Osteocyte (in vitro differentiated cells): Measurements from ENCODE around the gene ARHGAP24. TPM values are rescaled to one million over a fixed set of nuclear protein-coding genes. Genes with fewer than 3 reads are reported as not detected.
A peak's percentile ranks its signal among the peaks of the same experiment; 100 is the strongest.

Experiments used
- DNase-seq: peaks from one replicate; pipeline ENCODE4 v3.0.0; 2021; ENCODE audit warnings: mixed read lengths; ENCODE audit not compliant: unreplicated experiment; ENCODE audit errors: extremely low spot score
- H3K27ac Mint-ChIP-seq: one replicate; pipeline ENCODE4 v1.8.0; 2021; ENCODE audit warnings: mild to moderate bottlenecking, mixed read lengths; ENCODE audit not compliant: unreplicated experiment
- H3K27me3 Mint-ChIP-seq: one replicate; pipeline ENCODE4 v1.8.0; 2021; ENCODE audit warnings: mixed read lengths; ENCODE audit not compliant: unreplicated experiment
- H3K36me3 Mint-ChIP-seq: one replicate; pipeline ENCODE4 v1.8.0; 2021; ENCODE audit warnings: mixed read lengths; ENCODE audit not compliant: unreplicated experiment
- H3K4me1 Mint-ChIP-seq: one replicate; pipeline ENCODE4 v1.8.0; 2021; ENCODE audit warnings: mixed read lengths; ENCODE audit not compliant: unreplicated experiment
- H3K4me3 Mint-ChIP-seq: one replicate; pipeline ENCODE4 v1.8.0; 2021; ENCODE audit warnings: mild to moderate bottlenecking, moderate library complexity, mixed read lengths; ENCODE audit not compliant: unreplicated experiment
- H3K9me3 Mint-ChIP-seq: one replicate; pipeline ENCODE4 v1.8.0; 2021; ENCODE audit warnings: mixed read lengths; ENCODE audit not compliant: unreplicated experiment
- total RNA-seq: library from RNA; stranded (reverse); gene quantifications from 2 replicates; pipeline ENCODE4 v1.2.1, GENCODE V29; 2021
- TF ChIP-seq, protein P1 (sequence below): fragments of 200-600 bp; sonication (generic); IDR thresholded peaks from 2 replicates; pipeline ENCODE4 v1.5.0; 2021; ENCODE audit warnings: antibody characterized with exemption, mild to moderate bottlenecking, moderate library complexity

Gene ARHGAP24
- total RNA-seq, 1 donor from 2014 or later, result 29.3 TPM

GRCh38 chr4:85741921-85742591 lies 267.1 kb downstream of the ARHGAP24 start:
- DNase-seq, result no peak
- H3K4me1 Mint-ChIP-seq, result peaks cover 22% of the 10 kb centered on the region
- TF ChIP-seq, protein P1, sequence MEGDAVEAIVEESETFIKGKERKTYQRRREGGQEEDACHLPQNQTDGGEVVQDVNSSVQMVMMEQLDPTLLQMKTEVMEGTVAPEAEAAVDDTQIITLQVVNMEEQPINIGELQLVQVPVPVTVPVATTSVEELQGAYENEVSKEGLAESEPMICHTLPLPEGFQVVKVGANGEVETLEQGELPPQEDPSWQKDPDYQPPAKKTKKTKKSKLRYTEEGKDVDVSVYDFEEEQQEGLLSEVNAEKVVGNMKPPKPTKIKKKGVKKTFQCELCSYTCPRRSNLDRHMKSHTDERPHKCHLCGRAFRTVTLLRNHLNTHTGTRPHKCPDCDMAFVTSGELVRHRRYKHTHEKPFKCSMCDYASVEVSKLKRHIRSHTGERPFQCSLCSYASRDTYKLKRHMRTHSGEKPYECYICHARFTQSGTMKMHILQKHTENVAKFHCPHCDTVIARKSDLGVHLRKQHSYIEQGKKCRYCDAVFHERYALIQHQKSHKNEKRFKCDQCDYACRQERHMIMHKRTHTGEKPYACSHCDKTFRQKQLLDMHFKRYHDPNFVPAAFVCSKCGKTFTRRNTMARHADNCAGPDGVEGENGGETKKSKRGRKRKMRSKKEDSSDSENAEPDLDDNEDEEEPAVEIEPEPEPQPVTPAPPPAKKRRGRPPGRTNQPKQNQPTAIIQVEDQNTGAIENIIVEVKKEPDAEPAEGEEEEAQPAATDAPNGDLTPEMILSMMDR, result no peak
- no peaks in the 10 kb centered on the region for H3K36me3 Mint-ChIP-seq
- H3K27ac Mint-ChIP-seq, result no peak overlapping the region
- H3K27me3 Mint-ChIP-seq, result no peaks in the 10 kb centered on the region
- H3K9me3 Mint-ChIP-seq, result no peaks in the 10 kb centered on the region
- no peak overlapping the region for H3K4me3 Mint-ChIP-seq

GRCh38 chr4:85744950-85745349 lies 270.0 kb downstream of the ARHGAP24 start:
- H3K4me3 Mint-ChIP-seq, result no peak overlapping the region
- H3K9me3 Mint-ChIP-seq, result no peaks in the 10 kb centered on the region

GRCh38 chr4:85745939-85746338 lies 271.0 kb downstream of the ARHGAP24 start:
- no peak overlapping the region for H3K4me3 Mint-ChIP-seq
- no peak for DNase-seq
- no peaks in the 10 kb centered on the region for H3K36me3 Mint-ChIP-seq
- no peak overlapping the region for H3K27ac Mint-ChIP-seq
- H3K9me3 Mint-ChIP-seq, result no peaks in the 10 kb centered on the region
- TF ChIP-seq, protein P1, result no peak
- H3K27me3 Mint-ChIP-seq, result no peaks in the 10 kb centered on the region
- H3K4me1 Mint-ChIP-seq, result peaks cover 35% of the 10 kb centered on the region

More at GRCh38 chr4:85744950-85745349, 270.0 kb downstream of the ARHGAP24 start:
- Mint-ChIP-seq H3K36me3 (no peaks in the 10 kb centered on the region), H3K27me3 (no peaks in the 10 kb centered on the region), H3K27ac (no peak overlapping the region), H3K4me1 (peaks cover 40% of the 10 kb centered on the region)
- TF ChIP-seq, protein P1, result no peak
- no peak for DNase-seq

DNA sequence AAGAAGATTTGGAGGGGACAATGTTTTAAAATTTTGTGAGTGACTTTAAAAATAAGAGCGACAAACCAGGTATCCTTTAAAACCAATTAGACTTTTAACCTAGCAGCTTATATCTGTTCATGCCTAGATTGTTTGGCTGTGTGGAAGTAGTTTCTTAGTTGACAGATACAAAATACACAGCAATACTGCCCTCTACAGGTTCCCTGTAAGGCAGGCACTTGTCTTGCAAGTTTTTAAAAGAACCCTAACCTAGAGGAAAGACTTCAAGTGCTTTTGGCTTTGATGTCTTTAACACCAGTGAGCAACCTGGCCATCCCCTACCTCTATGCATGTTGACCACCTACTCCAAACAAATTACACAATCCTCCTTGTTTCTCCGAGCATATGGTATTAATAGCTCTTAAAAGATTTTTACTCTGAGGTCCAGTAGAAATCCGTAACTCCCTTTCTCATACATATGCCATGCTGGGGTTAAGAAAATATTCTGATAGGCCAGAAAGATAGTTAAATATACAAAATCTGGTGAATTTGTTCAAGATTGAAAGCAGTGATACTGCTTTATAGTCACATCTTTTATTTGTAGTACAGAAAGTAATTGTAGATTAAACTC lies 273.0 kb downstream of the ARHGAP24 start:
- Mint-ChIP-seq H3K27me3 (no peaks in the 10 kb centered on the region), H3K4me3 (no peak overlapping the region), H3K9me3 (no peaks in the 10 kb centered on the region), H3K4me1 (peaks cover 25% of the 10 kb centered on the region), H3K36me3 (no peaks in the 10 kb centered on the region), H3K27ac (peak overlapping the region; percentile 64)
- no peak for DNase-seq
- TF ChIP-seq, protein P1, result peak; percentile 93

DNA sequence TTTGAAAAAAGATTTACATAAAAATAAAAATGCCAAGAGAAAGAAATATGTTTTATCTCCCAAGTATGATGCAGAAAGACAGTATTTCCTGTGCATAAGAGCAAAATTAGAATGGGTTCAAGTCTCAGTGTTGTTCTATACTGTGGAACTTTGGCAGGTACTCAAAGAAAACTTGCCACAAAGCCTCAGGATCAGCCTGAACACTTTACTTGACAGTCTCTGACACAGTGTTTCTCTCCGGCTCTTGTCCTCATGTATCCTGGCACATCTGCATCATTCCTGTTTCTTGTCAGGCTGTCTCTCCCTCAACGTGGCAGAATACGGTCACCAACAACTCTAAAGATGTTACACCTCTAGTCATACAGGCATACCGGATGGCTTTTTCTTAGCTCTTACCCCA lies 273.7 kb downstream of the ARHGAP24 start:
- H3K36me3 Mint-ChIP-seq, result no peaks in the 10 kb centered on the region
- no peak for DNase-seq
- TF ChIP-seq, protein P1, result no peak
- H3K4me3 Mint-ChIP-seq, result no peak overlapping the region
- peaks cover 21% of the 10 kb centered on the region for H3K4me1 Mint-ChIP-seq
- no peaks in the 10 kb centered on the region for H3K27me3 Mint-ChIP-seq
- H3K9me3 Mint-ChIP-seq, result no peaks in the 10 kb centered on the region
- peak overlapping the region; percentile 50 for H3K27ac Mint-ChIP-seq
